DMS 273 (cell line): ENCODE measurements around the gene PDCL2.

Experiments used
- DNase-seq: peaks from one replicate; lab custom pipeline; 2025; ENCODE audit not compliant: unreplicated experiment; lab: John Stamatoyannopoulos, UW

PDCL2 gene

DNA sequence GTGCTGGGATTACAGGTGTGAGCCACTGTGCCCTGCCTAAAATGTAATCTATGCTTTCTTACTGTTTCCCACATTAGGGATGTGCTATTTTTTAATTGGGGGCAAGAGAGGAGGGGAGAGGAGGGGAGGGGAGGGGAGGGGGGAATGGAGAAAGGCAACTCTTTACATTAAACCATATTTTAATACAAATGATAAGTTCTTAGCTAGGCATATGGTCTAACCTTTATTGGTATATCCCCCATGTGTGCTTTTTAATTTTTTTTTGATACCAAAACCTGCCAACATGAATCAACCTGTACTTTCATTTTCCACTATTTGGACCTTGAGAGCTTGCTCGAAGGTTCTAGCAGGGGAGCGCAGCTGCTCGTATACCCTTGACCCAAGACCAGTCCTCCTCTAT, 51.8 kb downstream of the PDCL2 start:
- DNase-seq = no peak

DNA sequence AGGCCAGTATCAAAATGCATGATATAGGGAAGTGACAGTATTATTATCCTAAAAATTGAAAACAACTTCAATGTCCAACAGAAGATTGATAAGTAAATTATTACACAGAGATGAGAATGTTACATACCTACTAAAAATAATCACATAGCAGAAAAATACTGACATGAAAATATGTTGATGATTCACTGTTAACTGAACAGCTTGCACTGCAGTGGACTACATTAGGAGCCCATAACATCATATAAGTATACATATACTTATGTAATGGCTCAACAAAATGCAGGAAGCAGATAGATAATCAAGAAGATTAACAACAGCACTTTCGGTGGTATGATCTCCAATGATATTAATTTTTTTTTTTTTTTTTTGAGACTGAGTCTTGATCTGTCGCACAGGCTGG, 52.4 kb downstream of the PDCL2 start:
- no peak for DNase-seq

DNA sequence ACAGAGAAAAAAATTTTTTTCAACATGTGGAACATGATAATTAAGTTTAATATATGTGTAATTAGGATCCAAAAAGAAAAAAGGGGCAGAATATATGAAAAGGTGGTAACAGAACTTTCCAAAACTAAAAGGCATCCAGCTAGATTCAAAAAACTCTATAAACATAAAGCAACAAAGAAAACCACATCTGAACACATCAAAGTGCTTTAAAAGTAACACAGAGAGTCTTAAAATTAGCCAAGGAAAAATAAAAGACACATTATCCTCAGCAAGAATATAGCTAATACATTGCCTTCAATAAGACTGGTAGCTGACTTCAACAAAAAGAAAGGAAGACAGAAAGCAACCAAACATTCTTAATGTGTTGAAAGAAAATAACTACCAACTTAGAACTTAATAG, 53.5 kb downstream of the PDCL2 start:
- DNase-seq = no peak

DNA sequence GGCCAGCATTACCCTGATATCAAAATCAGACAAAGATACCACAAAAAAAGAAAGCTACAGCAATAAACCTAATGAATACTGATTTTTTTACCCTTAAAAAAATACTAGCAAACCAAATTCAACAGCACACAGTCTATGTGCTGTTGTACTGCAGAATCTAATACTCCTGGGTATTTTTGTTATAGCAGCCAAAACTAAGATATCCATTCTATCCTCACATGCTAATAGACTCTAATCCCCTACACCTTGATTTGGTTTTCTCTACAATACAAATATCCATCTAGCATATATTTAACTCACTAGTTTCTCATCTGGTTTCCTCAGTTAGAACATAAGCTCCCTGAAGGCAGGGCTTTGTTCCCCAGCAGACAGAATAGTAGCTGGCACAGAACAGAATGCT, 57.7 kb downstream of the PDCL2 start:
- DNase-seq = no peak

DNA sequence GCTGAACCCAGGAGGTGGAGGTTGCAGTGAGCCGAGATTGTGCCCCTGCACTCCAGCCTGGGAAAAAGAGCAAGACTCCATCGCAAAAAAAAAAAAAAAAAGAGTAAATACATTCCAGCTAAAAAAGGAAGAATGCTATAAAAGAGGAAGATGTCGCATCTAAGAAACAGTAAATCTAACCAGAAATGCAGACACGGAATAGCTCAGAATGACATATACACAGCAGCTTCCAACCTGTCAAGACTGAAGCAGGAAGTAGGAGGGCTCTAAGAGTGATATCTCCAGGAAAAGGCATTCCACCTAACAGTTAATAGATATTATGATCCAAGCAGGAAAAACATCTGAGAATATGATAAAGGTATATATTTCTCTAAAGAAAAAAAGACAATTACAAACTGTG, 61.4 kb downstream of the PDCL2 start:
- no peak for DNase-seq

DNA sequence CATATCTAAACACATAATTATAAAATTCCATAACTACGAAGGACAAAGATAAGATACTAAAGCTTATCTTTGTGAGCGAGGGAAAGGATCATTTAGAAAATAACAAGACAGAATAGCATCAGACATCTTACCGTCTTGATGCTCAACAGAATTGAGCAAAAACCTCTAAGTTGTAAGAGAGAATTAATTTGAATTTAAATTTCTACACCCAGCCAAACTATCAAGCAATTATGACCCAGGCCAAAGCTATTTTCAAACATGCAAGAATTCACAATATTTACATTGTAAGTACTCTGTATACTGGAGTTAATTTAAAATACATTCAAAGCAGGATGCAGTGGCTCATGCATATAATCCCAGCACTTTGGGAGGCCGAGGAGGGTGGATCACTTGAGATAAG, 61.9 kb downstream of the PDCL2 start:
- DNase-seq = no peak

DNA sequence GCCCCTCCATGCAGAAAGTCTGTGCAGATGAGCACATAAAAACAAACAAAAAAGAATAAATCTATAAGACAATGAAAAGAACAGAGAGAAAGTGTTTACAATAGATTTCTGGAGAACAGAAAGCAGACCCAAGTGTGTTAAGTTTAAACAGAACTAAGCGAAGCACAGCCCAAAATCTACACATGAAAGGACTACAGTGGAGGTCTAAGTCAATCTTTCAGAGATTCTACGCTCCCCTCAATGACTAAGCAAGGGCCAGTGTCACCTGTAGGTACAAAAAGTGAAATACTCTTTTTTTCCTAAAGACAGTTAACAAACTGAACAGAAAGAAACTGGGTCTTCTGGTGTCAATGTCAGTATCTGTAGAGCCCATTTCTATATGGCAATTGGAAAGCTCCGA, 63.6 kb downstream of the PDCL2 start:
- no peak for DNase-seq

DNA sequence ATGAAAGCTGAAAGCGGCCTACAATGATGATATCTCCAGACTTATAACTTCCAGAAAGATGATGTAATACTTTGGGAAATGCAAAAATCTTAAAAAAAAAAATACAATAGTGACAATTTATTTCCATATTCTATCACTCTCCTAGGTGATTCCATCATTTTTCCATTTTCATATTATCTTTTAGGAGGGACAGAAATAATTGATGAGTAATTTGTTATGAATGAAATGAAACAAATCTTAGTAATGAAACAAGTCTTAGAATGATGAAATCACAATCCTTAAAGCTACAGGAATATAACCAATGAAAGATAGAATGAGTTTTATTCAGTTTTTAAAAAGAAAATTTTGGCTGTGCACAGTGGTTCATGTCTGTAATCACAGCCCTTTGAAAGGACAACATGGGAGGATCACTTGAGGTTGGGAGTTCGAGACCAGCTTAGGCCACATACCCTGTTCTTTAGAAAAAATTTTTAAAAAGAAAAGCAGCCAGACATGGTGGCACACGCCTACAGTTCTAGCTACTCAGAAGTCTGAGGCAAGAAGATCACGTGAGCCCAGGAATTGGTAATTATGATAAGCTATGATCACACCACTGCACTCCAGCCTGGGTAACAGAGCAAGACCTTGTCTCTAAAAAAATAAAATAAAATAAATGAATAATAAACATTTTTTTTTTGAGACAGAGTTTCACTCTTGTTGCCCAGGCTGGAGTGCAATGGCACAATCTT, 67.0 kb downstream of the PDCL2 start:
- DNase-seq = no peak

DNA sequence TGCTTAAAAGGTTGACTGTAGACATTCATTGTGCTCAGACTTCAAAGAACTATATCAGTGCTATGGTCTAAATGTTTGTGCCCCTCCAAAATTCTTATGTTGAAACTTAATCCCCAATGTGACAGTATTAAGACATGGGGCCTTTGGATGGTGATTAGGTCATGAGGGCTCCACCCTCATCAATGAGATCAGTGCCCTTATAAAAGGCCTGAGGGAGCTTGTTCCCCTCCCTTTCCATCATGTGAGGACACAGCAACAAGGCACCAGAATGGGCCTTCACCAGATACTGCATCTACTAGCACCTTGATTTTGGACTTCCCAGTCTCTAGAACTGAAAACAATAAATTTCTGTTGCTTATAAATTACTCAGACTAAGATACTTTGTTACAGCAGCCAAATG, 73.6 kb downstream of the PDCL2 start:
- DNase-seq = no peak

DNA sequence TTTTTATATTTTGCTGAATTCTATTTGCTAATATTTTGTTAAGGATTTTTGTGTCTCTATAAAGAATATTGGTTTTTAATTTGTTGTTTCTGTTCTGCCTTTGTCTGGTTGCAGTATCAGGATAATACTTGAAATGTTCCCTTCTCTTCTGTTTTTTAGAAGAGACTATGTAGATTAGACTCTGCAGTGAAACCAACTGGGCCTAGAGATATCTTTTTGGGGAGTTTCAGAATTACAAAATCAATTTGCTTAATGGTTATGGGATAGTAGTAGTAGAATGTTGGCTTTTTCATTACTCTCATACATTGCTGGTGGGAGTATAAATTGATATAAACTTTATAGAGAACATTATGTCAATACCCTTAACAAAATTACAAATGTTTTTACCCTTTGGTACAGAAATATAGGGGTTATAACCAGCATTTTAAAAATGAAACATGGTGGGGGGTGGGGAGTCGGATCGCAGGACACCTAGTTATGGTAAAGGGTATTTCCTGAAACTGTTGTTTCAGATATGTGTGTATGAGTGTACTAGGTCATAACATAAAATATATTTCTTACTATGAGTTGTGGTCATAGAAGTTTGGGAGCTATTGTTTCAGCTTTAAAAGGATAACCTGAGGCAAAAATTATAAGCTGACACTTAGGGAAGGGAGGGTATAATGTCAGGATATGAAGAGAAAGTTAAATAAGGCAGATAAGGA, 74.4 kb downstream of the PDCL2 start:
- no peak for DNase-seq

DNA sequence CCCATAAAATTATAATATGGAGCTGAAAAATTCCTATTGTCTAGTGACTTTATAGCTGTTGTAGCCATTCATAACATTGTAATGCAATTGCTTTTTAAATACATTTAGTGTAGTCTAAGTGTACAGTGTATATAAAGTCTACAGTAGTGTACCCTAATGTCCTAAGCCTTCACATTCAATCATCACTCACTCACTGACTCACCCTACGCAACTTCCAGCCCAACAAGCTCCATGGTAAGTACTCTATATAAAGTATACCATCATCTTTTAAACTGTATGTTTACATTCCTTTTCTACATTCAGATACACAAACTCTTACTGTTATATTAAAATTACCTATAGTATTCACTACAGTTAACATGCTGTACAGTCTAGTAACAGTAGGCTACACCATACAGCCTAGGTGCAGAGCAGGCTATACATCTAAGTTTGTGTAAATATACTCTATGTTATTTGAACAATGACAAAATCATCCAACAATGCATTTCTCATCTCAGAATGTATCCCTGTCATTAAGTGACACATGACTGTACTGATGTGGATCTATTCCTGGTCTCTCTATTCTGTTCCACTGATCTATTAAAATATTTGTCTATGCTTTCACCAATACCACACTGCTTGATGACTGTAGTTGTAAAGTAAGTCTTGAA, 79.0 kb downstream of the PDCL2 start:
- DNase-seq = no peak

DNA sequence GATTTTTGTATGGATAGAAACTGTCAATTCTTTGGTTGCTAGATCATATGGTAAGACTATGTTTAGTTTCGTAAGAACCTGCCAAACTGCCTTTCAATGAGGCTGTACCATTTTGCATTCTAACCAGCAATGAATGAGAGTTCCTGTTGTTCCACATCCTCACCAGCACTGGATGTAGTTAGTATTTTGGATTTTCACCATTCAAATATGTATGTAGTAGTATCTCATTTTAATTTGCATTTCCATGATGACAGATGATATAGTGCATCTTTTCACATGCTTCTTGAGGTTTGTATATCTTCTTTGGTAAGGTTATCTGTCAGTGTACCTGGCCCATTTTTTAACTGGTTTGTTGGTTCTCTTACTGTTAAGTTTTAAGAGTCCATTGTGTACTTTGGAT, 80.0 kb downstream of the PDCL2 start:
- no peak for DNase-seq

DNA sequence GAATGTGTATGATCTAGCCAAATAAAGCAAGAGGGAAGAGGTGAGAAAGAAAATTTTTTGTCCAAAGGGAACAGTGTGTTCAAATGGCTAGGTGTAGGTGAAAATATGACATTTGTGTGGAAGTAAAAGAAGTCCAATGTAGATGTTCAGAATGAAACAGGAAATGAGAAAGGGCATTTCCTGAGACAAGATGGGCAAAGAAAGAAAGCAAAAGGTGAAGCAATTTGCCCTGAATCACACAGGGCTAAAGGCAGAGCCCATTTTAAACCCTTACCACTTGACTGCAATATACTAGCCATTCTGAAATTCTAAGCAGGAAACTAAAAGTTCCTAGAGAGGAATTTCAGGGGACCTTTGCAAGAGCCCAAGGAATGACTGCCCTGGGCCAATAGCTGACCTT, 81.4 kb downstream of the PDCL2 start:
- DNase-seq = no peak

DNA sequence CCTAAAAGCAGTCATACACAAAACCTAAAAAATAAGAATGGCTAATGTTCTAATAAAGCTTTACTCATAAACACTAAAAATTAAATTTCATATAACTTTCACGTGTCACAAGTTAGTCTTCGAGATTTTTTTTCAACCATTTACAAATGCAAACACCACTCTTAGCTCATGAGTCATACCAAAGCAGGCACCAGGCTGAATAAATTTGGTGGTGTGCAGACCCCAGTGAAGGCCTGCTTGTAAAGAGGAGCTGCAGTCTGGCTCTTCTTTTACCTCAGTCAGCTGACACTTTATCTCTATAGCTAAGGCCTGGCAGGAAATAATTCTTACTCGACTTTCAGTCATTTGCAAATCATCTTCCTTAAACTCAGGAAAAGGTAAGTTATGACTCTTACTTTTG, 82.8 kb downstream of the PDCL2 start:
- no peak for DNase-seq

DNA sequence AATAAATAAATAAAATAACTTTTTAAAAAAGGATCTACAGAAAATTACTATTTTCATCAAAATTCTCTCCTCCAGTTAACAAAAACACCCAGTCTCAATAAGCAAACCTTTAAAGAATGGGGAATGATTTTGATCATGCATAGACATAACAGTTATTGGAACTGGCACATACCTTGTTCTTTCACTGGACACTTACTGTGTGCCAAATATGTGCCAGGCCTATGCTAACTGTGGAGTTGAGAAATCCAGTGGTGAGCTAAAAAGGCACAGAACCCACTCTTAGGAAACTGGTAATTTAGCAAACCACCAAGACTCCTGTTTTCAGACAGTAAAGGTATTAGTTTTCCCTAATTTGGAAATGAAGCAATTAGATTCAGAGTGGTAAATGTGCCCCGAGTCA, 84.4 kb downstream of the PDCL2 start:
- no peak for DNase-seq
